SJSA1 (cell line): ENCODE measurements around the gene PDZRN3. TPM values are rescaled to one million over a fixed set of nuclear protein-coding genes. Genes with fewer than 3 reads are reported as not detected.

Source experiments
- DNase-seq, 2 experiments: peaks; one replicate each; pipeline ENCODE4 v3.0.0-alpha.2; 2015 to 2020; ENCODE audit warnings: low spot score in 2 of 2, low read depth in 1 of 2
- H3K27ac ChIP-seq: fragments of 250-450 bp; sonication (Bioruptor Pico); 2 replicates; pipeline ENCODE4 v1.5.1; 2020; ENCODE audit warnings: mild to moderate bottlenecking, moderate library complexity
- H3K27me3 ChIP-seq: fragments of 250-450 bp; sonication (Bioruptor Pico); replicated peaks from 2 replicates; pipeline ENCODE4 v1.5.1; 2020; ENCODE audit warnings: mild to moderate bottlenecking, moderate library complexity
- H3K36me3 ChIP-seq: fragments of 250-450 bp; sonication (Bioruptor Pico); 2 replicates; pipeline ENCODE4 v1.5.1; 2020; ENCODE audit warnings: mild to moderate bottlenecking
- H3K4me1 ChIP-seq: fragments of 250-450 bp; sonication (Bioruptor Pico); replicated peaks from 2 replicates; pipeline ENCODE4 v1.6.1; 2021; ENCODE audit warnings: mild to moderate bottlenecking
- H3K4me3 ChIP-seq: fragments of 250-450 bp; sonication (Bioruptor Pico); 2 replicates; pipeline ENCODE4 v1.5.1; 2020; ENCODE audit warnings: mild to moderate bottlenecking
- H3K9me3 ChIP-seq: fragments of 250-450 bp; sonication (Bioruptor Pico); replicated peaks from 2 replicates; pipeline ENCODE4 v1.5.1; 2020; ENCODE audit warnings: mild to moderate bottlenecking
- total RNA-seq: library from RNA; depleted of rRNA; stranded (reverse); fragments of >200 nt; shearing (Covaris generic); gene quantifications from 2 replicates; pipeline ENCODE4 v1.2.3, GENCODE V29; 2014

PDZRN3 gene
- total RNA-seq, 1 experiment from 2014 or later = 0.68 TPM

GRCh38 chr3:73399666-73400253 is 225.0 kb downstream of the PDZRN3 start:
- no peaks in the 10 kb centered on the region for H3K9me3 ChIP-seq
- H3K36me3 ChIP-seq = no peaks in the 10 kb centered on the region
- H3K27ac ChIP-seq = no peak overlapping the region
- no peak for DNase-seq
- H3K27me3 ChIP-seq = no peaks in the 10 kb centered on the region
- no peak overlapping the region for H3K4me3 ChIP-seq
- H3K4me1 ChIP-seq = no peaks in the 10 kb centered on the region

GRCh38 chr3:73399106-73399505 is 225.6 kb downstream of the PDZRN3 start:
- no peak for DNase-seq
- no peaks in the 10 kb centered on the region for H3K4me1 ChIP-seq
- no peaks in the 10 kb centered on the region for H3K9me3 ChIP-seq
- no peak overlapping the region for H3K4me3 ChIP-seq
- H3K36me3 ChIP-seq = no peaks in the 10 kb centered on the region
- no peaks in the 10 kb centered on the region for H3K27me3 ChIP-seq
- H3K27ac ChIP-seq = no peak overlapping the region

GRCh38 chr3:73398084-73398483 is 226.7 kb downstream of the PDZRN3 start:
- no peaks in the 10 kb centered on the region for H3K9me3 ChIP-seq
- H3K27me3 ChIP-seq = no peaks in the 10 kb centered on the region
- no peak overlapping the region for H3K27ac ChIP-seq
- no peaks in the 10 kb centered on the region for H3K36me3 ChIP-seq
- no peak overlapping the region for H3K4me3 ChIP-seq
- no peaks in the 10 kb centered on the region for H3K4me1 ChIP-seq
- DNase-seq = no peak

- H3K4me3 ChIP-seq = no peak overlapping the region
- no peaks in the 10 kb centered on the region for H3K4me1 ChIP-seq
- no peaks in the 10 kb centered on the region for H3K27me3 ChIP-seq
- DNase-seq = no peak
- H3K9me3 ChIP-seq = no peaks in the 10 kb centered on the region
- no peak overlapping the region for H3K27ac ChIP-seq
- H3K36me3 ChIP-seq = no peaks in the 10 kb centered on the region
Observed at GRCh38 chr3:73394240-73394639, 230.5 kb downstream of the PDZRN3 start.

GRCh38 chr3:73393005-73393404 is 231.7 kb downstream of the PDZRN3 start:
- Histone ChIP-seq H3K27ac (no peak overlapping the region), H3K36me3 (no peaks in the 10 kb centered on the region), H3K27me3 (no peaks in the 10 kb centered on the region), H3K4me3 (no peak overlapping the region), H3K9me3 (no peaks in the 10 kb centered on the region), H3K4me1 (no peaks in the 10 kb centered on the region)
- DNase-seq = no peak

GRCh38 chr3:73391984-73392383 is 232.8 kb downstream of the PDZRN3 start:
- Histone ChIP-seq H3K9me3 (no peaks in the 10 kb centered on the region), H3K4me3 (no peak overlapping the region), H3K27ac (no peak overlapping the region), H3K27me3 (no peaks in the 10 kb centered on the region), H3K4me1 (no peaks in the 10 kb centered on the region), H3K36me3 (no peaks in the 10 kb centered on the region)
- DNase-seq = no peak

GRCh38 chr3:73389928-73390327 is 234.8 kb downstream of the PDZRN3 start:
- no peak for DNase-seq
- H3K4me3 ChIP-seq = no peak overlapping the region
- H3K9me3 ChIP-seq = no peaks in the 10 kb centered on the region; the same call in 1 of the 2 replicates
- no peak overlapping the region for H3K27ac ChIP-seq
- no peaks in the 10 kb centered on the region for H3K4me1 ChIP-seq
- H3K27me3 ChIP-seq = no peaks in the 10 kb centered on the region
- H3K36me3 ChIP-seq = no peaks in the 10 kb centered on the region

- Histone ChIP-seq H3K27ac (no peak overlapping the region), H3K4me1 (no peaks in the 10 kb centered on the region), H3K27me3 (no peaks in the 10 kb centered on the region), H3K36me3 (no peaks in the 10 kb centered on the region), H3K9me3 (no peaks in the 10 kb centered on the region; the same call in 1 of the 2 replicates), H3K4me3 (no peak overlapping the region)
- DNase-seq = no peak
Observed at GRCh38 chr3:73389117-73389813, 235.5 kb downstream of the PDZRN3 start.

- Histone ChIP-seq H3K27ac (no peak overlapping the region), H3K4me1 (no peaks in the 10 kb centered on the region), H3K9me3 (no peaks in the 10 kb centered on the region; the same call in 1 of the 2 replicates), H3K27me3 (no peaks in the 10 kb centered on the region), H3K36me3 (no peaks in the 10 kb centered on the region), H3K4me3 (no peak overlapping the region)
- DNase-seq = no peak
Observed at GRCh38 chr3:73385568-73385967, 239.2 kb downstream of the PDZRN3 start.

- H3K4me3 ChIP-seq = no peak overlapping the region
- no peak for DNase-seq
- no peaks in the 10 kb centered on the region for H3K4me1 ChIP-seq
- no peaks in the 10 kb centered on the region for H3K36me3 ChIP-seq
- no peaks in the 10 kb centered on the region for H3K27me3 ChIP-seq
- H3K27ac ChIP-seq = no peak overlapping the region
- H3K9me3 ChIP-seq = no peaks in the 10 kb centered on the region; the same call in 1 of the 2 replicates
Observed at GRCh38 chr3:73384091-73384906, 240.4 kb downstream of the PDZRN3 start.

- Histone ChIP-seq H3K27ac (no peak overlapping the region), H3K27me3 (no peaks in the 10 kb centered on the region), H3K36me3 (no peaks in the 10 kb centered on the region), H3K4me1 (no peaks in the 10 kb centered on the region), H3K9me3 (no peaks in the 10 kb centered on the region; the same call in 1 of the 2 replicates), H3K4me3 (no peak overlapping the region)
- no peak for DNase-seq
Observed at GRCh38 chr3:73383470-73384049, 241.2 kb downstream of the PDZRN3 start.

GRCh38 chr3:73381551-73381950 is 243.2 kb downstream of the PDZRN3 start:
- Histone ChIP-seq H3K9me3 (no peaks in the 10 kb centered on the region; the same call in 1 of the 2 replicates), H3K36me3 (no peaks in the 10 kb centered on the region), H3K4me1 (no peaks in the 10 kb centered on the region), H3K27me3 (no peaks in the 10 kb centered on the region), H3K27ac (no peak overlapping the region), H3K4me3 (no peak overlapping the region)
- DNase-seq = no peak

- no peaks in the 10 kb centered on the region for H3K4me1 ChIP-seq
- no peaks in the 10 kb centered on the region for H3K27me3 ChIP-seq
- H3K36me3 ChIP-seq = no peaks in the 10 kb centered on the region
- H3K4me3 ChIP-seq = no peak overlapping the region
- DNase-seq = no peak
- H3K27ac ChIP-seq = no peak overlapping the region
- no peaks in the 10 kb centered on the region; the same call in 1 of the 2 replicates for H3K9me3 ChIP-seq
Observed at GRCh38 chr3:73380735-73381532, 243.8 kb downstream of the PDZRN3 start.
